Kidney glomerular epithelial cell (primary cell): Measurements from ENCODE around the gene EHMT2.
"Not testable (repeated sequence)": the region's sequence is repeated elsewhere in the genome, so short reads cannot be mapped to it uniquely, and the experiment has no call there.

ENCODE experiments used
- DNase-seq: peaks from one replicate; lab custom pipeline; 2025; lab: John Stamatoyannopoulos, UW

The EHMT2 gene

DNA sequence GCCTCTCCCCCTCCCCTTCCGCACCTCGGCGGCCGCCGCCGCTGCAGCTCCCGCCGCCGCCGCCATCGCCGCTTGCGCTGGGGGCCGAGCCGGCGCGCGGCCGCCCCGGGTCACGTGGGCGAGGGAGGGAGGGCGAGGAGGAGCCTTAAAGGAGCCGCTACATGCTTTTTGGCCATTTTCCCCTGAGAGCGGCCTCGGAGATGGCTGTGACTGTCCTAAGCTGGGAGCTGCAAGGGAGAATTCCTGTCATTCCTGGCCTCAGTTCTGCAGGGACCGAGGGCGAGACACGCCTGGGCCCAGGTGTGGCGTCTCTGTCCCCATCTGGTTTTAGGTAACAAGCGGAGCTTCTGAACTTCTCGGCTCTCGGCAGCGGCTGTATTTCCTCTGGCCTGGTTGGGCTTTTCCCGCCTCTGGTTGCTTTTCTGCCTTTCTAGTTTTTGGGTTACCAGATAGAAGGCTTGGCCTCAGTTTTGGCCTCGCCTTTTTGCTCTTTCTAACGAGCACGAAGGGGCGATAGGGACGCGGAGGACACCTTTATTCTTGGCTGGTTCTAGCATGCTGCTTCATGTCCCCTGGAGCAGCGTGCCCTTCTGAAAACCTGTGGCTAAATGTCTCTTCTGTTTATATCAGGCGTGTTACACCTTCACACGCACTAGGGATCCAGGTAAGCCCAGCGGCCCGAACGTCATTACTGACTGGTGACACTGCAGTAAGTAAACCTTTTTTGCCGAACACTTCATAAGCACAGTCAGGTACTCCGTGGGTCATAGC is at the start of gene EHMT2:
Gene EHMT2, minus strand, starts transcription at position 87 of the 771 bp plus-strand sequence. Its CDS starts 21 bp downstream, at position 66.
- peak; percentile 73 for DNase-seq

DNA sequence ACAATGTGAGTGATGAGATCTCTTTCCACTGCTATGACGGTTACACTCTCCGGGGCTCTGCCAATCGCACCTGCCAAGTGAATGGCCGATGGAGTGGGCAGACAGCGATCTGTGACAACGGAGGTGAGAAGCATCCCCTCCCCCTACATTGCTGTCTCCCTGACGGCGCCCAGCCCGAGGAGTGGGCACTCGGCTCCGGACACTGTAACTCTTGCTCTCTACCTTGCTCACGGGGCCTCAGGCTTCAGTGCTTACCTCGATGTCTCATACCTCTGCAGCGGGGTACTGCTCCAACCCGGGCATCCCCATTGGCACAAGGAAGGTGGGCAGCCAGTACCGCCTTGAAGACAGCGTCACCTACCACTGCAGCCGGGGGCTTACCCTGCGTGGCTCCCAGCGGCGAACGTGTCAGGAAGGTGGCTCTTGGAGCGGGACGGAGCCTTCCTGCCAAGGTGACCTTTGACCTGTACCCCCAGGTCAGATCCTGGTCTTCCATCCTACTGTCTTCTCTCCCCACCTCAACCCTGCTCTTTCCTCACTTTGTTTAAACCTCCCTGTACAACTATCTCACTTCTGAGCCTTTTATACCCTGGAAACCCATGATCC is 49.7 kb upstream of the EHMT2 start:
- no peak for DNase-seq

DNA sequence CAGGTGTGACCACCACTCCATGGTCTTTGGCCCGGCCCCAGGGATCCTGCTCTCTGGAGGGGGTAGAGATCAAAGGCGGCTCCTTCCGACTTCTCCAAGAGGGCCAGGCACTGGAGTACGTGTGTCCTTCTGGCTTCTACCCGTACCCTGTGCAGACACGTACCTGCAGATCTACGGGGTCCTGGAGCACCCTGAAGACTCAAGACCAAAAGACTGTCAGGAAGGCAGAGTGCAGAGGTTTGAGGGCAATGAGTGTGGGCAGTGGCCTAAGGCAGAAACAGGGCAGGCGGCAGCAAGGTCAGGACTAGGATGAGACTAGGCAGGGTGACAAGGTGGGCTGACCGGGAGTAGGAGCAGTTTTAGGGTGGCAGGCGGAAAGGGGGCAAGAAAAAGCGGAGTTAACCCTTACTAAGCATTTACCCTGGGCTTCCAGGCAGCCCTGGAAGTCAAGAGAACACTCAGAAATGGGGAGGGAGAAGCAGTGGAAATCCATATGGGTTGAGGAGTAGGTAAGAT is 48.9 kb upstream of the EHMT2 start:
- no peak for DNase-seq

DNA sequence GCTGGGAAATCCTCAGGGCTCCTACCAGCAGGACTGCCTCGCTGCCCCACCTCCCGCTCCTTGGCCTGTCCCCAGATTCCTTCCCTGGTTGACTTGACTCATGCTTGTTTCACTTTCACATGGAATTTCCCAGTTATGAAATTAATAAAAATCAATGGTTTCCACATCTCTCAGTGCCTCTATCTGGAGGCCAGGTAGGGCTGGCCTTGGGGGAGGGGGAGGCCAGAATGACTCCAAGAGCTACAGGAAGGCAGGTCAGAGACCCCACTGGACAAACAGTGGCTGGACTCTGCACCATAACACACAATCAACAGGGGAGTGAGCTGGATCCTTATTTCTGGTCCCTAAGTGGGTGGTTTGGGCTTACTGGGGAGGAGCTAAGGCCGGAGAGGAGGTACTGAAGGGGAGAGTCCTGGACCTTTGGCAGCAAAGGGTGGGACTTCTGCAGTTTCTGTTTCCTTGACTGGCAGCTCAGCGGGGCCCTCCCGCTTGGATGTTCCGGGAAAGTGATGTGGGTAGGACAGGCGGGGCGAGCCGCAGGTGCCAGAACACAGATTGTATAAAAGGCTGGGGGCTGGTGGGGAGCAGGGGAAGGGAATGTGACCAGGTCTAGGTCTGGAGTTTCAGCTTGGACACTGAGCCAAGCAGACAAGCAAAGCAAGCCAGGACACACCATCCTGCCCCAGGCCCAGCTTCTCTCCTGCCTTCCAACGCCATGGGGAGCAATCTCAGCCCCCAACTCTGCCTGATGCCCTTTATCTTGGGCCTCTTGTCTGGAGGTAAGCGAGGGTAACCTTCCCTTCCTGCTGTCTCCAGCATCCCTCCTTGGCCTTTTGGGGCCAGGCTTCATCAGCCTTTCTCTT is 48.2 kb upstream of the EHMT2 start, which contains the start of gene CFB:
Gene CFB, plus strand, starts transcription at position 589 of the 863 bp plus-strand sequence. Its CDS starts 127 bp downstream, at position 716.
- peak; percentile 83 for DNase-seq

DNA sequence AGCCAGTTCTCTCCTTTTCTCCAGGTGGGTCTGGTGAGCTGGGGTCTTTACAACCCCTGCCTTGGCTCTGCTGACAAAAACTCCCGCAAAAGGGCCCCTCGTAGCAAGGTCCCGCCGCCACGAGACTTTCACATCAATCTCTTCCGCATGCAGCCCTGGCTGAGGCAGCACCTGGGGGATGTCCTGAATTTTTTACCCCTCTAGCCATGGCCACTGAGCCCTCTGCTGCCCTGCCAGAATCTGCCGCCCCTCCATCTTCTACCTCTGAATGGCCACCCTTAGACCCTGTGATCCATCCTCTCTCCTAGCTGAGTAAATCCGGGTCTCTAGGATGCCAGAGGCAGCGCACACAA is 47.6 kb upstream of the EHMT2 start:
- no peak for DNase-seq

DNA sequence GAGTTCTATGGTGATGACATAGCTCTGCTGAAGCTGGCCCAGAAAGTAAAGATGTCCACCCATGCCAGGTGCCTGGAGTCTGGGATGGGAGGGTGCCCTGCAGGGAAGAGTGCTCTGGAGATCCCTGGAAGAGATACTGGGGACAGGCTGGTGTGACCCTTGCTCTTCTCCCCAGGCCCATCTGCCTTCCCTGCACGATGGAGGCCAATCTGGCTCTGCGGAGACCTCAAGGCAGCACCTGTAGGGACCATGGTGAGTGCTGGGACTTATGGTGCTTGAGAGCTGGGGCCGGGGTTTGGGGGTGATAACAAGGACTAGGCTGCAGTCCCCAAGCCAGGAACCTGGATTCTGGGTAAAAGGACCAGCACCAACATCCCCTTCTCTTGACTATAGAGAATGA is 46.2 kb upstream of the EHMT2 start:
- DNase-seq, result no peak

DNA sequence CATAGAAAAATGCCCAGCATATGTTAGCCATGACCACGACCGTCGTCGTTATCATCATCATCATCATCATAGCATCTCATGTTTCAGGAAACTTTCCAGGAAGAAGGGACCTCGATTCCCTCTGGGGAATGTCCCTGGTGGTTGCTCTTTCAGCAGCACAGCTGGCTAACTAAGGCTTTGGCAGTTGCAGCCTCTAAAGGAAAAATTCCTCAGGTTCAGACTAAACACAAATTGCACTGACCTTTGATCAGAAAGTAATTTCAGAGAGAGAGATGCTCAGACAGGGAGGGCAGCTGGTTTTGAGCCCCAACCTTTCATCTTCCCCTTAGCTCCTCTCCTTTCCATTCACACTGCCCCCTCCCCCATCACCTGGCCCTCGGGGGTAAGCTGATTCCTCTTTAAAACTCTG is 42.8 kb upstream of the EHMT2 start:
- no peak for DNase-seq

DNA sequence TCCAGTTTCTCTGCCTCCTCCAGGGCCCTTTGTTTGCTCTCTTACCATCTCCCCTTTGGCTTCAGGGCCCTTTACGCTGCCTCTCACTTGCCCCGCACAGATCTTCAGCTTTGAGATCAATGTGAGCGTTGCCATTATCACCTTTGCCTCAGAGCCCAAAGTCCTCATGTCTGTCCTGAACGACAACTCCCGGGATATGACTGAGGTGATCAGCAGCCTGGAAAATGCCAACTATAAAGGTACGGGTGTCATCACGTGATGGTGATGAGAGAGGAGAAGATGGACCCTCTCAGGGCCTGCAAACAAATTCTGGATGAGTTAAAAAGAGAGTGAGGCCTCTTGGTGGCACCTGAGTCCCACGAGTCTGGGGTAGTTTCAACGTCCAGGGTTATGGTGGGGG is 38.3 kb upstream of the EHMT2 start:
- DNase-seq, result no peak

DNA sequence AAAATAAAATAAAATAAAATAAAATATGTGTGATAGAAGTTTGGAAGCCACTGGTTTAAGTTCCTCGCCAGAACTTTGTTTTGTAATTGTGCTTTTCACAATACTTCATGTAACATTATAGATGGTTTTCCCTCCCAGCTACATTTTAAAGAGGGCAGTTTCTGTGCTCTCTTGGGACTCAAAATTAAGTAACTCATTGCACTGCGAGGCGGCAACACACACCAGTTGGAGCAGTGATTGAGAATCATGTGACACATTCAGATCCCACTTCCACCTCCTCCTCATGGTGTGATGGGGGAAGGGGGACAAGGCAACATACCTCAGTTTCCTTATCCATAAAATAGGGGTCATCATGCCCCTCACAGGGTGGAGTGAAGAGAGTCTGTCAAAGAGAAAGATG is 37.5 kb upstream of the EHMT2 start:
- no peak for DNase-seq

DNA sequence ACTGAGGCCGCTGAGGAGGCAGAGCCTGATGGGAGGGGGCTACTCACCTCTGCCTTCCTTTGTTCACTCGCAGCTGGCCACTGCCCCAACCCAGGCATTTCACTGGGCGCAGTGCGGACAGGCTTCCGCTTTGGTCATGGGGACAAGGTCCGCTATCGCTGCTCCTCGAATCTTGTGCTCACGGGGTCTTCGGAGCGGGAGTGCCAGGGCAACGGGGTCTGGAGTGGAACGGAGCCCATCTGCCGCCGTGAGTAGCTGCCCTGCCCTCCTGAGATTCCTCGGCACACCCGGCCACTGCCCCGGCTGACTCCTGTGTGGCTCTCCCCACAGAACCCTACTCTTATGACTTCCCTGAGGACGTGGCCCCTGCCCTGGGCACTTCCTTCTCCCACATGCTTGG is 36.0 kb upstream of the EHMT2 start:
- DNase-seq, result no peak

DNA sequence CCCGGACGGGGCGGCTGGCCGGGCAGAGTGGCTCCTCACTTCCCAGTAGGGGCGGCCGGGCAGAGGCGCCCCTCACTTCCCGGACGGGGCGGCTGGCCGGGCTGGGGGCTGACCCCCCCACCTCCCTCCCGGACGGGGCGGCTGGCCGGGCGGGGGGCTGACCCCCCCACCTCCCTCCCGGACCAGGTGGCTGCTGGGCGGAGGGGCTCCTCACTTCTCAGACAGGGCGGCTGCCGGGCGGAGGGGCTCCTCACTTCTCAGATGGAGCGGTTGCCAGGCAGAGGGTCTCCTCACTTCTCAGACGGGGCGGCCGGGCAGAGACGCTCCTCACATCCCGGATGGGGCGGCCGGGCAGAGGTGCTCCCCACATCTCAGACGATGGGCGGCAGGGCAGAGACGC is 34.6 kb upstream of the EHMT2 start:
- not testable (repeated sequence) for DNase-seq

DNA sequence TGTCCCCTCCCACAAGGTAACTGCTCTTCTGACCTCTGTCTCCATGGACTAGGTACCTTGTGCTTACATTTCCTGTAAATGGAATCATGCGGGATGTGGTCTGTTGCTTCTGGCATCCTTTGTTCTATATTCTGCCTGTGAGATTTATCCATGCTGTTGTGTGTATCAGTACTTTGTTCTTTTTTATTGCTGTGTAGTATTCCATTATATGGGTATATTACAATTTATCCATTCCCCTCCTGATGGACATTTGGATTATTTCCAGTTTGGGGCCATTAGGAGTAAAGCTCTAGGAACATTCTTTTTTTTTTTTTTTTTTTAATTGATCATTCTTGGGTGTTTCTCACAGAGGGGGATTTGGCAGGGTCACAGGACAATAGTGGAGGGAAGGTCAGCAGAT is 33.5 kb upstream of the EHMT2 start:
- DNase-seq, result no peak

DNA sequence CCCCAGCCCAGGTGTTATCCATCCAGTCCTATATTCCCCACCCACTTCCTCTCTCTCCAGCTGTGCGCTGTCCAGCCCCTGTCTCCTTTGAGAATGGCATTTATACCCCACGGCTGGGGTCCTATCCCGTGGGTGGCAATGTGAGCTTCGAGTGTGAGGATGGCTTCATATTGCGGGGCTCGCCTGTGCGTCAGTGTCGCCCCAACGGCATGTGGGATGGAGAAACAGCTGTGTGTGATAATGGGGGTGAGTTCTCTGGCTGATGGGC is 31.1 kb upstream of the EHMT2 start:
- DNase-seq, result no peak

DNA sequence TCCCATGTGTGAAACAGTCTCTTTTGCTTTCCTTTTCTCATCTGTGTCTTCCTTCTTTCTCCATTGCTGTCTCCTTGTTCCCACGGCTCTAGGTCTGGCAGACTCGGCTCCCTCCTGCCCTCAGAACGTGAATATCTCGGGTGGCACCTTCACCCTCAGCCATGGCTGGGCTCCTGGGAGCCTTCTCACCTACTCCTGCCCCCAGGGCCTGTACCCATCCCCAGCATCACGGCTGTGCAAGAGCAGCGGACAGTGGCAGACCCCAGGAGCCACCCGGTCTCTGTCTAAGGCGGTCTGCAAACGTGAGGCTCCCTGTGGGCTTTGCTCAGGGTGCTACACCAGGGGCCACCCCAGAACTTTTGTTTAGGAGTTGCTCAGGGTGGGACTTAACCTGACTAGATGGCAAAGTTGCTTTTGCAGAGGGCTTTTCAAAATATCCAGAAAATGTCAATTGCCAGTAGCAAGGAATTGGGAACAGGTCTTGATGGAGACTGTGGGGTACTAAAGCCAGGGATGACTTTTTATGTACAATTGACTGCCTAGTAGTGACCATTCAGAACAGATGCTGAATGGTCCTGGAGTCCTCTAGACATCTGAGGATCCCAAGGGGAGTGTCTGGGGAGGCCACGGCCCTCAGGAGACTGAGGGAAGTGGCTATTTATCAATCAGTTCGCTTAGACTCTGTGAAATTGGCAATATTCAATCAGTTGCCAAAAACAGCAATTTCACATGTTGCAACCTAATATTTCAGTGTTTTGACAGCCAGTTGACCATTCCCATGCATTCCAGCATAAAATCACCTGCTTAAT is 30.6 kb upstream of the EHMT2 start:
- no peak for DNase-seq

DNA sequence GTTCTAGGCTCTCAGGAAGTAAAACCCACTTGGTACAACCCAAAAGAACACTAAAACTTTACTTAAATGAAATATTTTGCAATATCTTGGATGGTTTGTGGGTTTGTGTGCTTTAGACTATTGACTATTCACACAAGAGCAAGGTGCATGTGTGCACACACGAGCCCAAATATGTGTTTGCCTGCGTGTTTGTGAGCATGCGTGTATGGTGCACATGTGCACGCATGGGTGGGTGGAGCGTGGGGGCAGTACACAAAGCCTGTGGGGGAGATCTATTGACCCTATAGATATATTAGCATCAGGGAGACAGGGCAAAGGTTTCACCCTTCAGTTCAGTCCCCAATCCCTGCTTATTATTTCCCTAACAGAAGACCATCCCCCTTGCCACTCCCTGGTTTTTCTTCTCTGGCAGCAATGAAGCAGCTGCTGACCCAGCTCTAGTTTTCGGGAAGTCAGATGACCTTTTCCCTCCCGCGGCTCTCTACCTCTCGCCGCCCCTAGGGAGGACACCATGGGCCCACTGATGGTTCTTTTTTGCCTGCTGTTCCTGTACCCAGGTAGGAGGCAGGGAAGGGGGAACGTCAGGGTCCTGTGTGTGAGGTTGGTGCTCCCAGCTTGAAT is 29.9 kb upstream of the EHMT2 start, which contains the start of gene C2:
Gene C2, plus strand, starts transcription at position 476 of the 621 bp plus-strand sequence. Its CDS starts 36 bp downstream, at position 512.
- DNase-seq, result no peak

DNA sequence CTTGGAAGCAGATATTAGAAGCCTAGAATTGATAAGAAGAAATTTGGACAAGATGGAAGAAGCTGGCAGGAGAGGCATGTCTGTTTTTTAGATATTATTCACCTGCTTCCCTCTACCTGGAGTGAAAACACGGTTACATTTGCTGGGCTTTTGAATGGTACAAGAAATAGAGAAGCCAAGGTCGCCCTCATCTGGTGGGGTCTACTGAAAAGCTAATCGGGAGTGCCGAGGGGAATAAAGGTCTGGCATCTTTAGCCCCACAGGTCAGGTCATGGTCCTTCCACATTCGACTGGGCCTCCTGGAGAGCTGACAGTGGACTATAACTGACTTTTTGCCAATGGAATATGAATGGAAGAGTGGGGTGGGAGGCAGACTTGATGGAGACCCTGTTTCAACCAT is 25.4 kb upstream of the EHMT2 start:
- peak; percentile 20 for DNase-seq

DNA sequence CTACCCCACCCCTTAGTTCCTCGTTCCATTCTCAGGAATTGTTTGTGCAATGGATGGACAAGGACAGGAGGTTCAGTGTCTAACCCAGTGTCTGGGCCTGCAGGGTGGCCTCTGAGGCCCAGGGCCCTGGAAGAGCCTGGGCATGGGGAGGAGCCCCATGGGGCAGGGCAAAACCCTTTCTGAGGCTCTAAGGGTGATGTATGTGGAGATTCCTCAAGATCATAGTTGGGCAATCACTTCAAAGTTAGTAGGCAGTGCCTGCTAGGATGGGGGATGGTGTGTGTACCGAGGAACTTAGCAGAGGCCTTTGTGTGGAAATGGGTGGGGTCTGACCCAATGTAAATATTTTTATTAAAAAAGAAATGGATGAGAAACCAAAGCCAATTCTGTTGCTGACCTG is 23.3 kb upstream of the EHMT2 start:
- no peak for DNase-seq

DNA sequence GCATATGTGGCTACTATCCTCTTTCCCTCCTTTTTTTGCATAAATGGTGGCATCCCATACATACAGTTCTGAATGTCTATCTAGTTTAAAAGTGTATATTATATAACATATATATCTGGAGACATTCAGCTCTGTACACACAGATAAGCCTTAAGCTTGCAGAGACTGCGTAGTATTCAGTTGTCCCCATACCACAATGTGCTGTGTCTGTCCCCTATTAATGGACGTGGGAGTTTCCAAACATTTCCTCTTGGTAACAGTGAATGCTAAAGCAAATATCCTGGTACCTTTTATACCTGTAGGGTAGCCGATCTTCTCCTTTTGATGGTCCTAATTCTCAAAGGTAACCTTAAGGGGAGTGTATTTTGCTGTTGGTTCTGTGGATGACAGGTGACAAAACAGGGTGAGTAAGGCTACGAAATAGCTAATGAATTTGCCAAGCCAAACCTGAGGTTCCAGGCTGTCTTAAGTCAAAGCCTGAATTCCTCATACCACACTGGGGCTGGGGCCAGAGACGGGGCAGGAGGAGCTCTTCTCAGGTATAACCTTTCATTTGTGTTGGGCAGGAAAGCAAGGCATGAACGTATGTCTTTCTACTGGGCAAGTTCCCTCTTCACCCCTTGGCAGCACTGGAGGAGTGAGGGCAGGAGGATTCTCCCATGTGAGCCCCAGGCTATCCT is 22.3 kb upstream of the EHMT2 start:
- no peak for DNase-seq

DNA sequence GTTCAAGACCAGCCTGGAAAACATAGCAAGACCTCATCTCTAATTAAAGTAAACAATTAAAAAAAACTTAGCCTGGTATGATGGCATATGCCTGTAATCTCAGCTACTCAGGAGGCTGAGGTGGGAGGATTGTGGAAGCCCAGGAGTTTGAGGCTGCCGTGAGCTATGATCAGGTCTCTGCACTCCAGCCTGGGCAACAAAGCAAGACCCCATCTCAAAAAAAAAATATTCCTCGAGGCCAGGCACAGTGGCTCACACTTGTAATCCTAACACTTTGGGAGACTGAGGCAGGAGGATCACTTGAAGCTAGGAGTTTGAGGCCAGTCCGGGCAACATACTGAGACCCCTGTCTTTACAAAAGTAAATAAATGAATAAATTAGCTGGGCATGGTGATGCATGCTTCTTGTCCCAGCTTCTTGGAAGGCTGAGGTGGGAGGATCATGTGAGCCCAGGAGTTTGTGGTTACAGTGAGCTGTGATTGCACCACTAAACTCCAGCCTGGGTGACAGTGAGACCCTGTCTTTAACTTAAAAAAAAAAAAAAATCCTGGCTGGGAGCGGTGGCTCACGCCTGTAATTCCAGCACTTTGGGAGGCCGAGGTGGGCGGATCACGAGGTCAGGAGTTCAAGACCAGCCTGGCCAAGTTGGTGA is 20.7 kb upstream of the EHMT2 start:
- no peak for DNase-seq

DNA sequence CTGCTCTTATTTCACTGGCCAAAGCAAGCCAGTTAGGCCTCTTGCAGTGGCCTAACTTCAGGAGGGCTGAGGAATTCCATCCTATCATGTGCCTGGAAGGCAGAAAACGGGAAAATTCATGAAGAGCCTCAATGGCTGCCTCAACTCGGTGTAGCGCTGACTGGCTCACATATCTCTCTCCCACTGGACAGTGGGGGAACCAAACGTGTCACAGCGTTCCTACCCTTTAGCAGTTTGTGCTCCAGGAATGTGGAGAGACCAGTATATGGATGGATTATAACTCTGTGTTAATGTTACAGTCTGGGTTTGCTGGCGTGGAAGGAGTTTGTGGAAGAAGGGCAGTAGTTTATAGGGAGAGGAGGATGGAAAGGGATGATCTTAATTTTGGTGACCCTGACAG is 18.3 kb upstream of the EHMT2 start:
- DNase-seq, result no peak
